HG02623 (cell line): ENCODE data around the gene FBXO4.
"Not testable (repeated sequence)": the region's sequence is repeated elsewhere in the genome, so short reads cannot be mapped to it uniquely, and the experiment has no call there.

Experiments
- ATAC-seq: cut with Tn5 transposase; IDR thresholded peaks from one replicate; pipeline ENCODE4 v1.9.1; 2021; ENCODE audit warnings: moderate library complexity; ENCODE audit not compliant: unreplicated experiment

The FBXO4 gene

DNA sequence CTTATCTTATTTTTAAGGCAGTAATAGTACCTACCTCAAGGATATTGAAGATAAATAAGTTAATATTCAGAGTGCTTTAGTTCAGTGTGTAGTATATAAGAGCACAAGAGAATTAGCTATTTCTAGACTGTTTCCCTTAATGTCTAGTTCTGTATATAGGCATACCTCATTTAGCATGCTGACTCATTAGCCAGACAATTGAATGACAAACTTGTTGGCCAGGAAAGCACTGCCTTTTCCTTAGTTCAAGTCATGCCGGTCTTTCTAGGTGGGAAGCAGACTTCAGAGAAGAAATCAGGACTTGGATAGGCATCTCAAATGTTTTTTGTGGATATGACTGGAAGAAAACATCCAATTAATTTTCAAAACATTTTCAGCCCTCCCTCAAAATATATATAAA is 3.2 kb upstream of the FBXO4 start:
- no peak for ATAC-seq

DNA sequence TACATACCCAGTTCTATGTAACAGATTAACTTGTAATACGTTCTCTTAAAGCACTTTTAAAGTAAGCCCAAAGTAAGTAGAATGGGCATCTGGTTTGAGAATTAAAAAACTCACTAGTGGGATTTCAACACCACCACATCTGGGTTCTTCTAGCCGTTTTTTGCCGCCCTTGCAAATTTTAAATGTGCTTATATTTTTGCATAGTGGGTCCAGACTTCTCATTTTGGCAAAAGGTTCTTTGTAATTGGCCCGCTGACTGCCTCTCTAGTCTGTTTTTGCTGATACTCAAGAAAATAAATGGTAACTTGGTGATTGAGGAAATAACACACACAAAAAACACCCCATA is 582 bp upstream of the FBXO4 start:
- ATAC-seq: no peak

DNA sequence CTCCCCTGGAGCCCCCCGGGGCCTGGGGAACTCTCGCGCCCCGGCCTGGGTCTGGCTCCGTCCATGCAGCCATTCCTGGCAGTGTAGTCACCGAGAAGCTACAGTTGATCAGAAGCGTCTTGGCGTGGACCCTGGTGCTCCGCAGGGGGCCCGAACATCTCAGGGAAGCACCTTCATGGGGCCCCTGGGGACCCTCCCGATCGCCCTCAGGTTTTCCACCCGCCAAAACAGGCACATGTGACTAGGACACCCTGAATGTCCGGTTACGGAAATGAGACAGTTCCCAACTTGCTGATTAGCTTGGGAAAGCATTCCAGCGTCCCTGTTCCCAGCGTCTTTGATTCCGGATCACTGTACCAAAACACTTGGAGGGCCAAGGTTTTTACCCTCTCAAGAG is 472 bp downstream of the FBXO4 start:
- ATAC-seq: peak; percentile 26

DNA sequence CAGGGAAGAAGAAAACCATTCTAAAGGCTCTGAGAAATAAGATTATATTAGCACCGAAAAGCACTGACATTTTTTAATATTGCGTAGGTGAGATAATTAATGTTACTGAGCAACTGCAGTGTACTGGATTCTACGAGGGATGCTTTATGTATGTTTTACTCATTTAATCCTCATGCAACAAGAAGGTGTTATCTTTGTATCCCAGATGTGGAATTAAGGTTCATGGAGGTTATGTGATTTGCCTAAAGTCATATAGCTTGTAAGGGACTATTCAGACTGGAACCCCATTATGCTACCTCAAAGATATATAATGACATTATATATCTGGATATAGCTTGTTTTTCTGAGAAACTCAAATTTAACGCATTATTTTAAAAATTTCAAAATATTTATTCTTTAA is 2.5 kb downstream of the FBXO4 start:
- ATAC-seq: no peak

DNA sequence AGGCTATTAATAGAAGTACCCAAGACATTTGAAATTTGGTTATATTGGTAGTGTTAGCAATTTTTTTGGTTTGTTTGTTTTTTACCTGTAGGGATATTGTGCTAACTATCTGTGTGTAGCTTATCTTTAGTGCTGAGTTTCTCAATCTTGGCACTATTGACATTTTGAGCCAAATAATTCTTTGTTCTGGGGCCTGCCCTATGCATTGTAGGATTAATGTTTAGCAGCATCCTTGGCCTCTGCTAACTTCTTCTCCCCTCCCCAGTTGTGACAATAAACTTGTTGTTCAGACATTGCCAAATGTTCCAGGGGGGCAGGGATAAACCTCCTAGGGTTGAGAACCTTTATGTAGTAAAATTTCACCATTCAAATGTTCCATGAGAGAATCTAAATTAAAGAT is 4.0 kb downstream of the FBXO4 start:
- no peak for ATAC-seq

DNA sequence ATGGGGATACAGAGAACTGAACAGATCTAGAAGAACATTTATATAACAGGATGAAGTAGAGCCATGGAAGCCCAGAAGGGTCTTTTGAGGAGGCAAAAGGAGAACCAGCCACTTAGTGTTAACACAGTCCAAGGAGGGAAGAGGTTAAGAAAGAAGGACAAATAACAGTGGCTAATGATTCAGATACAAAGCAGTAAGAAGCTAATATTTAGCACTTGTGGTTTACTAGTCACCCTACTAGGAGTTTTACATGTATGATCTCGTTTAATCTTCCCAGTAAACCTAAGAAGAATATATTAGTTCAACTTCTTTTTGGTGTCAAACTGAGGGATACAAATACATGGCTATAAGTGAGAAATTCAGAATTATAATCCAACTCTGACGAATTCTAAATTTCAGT is 7.7 kb downstream of the FBXO4 start:
- ATAC-seq: no peak

DNA sequence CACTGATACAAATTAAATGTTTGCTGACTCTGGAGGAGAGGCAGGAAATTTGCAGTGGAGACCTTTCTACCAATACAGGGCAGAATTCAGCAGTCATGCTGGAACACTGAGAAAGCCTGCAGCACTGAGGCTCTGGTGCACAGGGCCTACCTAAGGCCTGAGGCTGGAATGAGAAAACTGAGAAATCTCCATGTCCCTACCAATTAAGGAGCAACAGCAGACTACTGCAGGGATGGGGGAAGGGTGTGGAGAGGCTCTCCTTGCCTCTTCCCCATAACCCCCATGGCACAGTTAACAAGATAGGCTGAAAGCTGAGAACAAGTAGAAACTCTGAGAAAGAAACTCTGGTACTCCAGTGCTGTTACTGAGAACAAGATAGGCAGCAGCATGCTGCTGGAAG is 10.5 kb downstream of the FBXO4 start:
- ATAC-seq: no peak

DNA sequence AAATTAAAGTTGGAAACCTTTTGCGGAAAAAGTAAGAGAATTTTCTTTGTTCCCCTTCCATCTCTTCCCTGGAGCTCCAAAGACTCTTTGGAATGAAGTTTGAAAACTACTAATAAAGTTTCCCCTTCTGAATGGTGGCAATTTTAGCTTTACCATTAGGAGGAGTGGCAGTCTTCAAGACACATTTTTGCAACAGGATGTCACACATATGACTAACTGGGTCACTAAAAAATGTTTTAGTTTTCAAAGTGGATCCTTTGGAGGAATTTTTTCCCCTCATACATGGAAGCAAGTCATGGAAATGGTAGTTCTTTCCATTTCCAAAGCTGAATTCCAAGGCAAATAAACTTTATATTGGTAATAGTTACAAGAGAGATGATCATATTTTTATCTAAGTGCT is 15.6 kb downstream of the FBXO4 start:
- no peak for ATAC-seq

DNA sequence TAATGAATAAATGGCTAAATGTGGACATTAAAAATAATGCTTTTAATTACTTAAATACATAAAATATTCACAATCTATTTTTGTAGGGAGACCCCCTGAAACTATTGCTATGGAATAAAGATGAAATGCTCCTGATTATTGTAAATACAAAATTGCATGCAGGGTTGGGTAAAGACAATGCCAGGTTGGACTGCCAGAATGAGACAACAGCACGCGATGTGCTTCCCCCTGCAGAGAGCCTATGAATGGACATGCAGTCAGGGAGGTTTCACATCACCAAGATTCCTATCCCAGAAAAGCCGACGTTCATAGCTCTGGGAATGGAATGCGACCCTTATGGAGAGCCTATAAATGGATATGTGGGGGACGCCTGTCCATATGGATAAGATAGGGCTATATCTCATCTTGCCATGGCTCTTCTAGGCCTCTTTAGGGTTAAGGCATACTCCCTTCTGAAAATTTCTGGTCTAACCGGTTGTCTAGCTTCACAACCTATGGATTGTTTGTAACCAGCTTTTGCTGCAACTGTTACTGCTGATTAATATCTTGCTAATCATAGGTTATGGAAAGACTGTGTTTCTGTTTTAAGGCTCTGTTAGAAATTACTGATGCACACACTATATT is 20.4 kb downstream of the FBXO4 start:
- not testable (repeated sequence) for ATAC-seq

DNA sequence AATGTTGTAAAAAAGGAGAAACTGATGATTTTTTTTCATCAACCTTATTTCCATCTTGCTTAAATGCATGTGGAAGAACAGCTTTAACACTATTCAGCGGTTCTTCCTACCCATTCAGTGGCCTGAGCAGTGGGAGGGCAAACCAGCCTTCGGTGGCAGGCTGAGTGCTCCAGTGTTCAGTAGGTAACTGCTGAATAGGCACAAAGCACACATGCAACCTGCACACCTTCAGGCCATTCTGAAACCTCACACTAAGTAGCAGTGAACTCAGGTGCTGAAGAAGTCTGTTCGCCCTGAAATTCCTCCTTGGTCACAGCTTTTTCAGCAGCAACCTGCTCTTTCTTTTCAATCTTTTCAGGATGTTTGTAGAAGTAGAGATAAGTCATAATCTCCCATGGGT is 26.1 kb downstream of the FBXO4 start:
- no peak for ATAC-seq

DNA sequence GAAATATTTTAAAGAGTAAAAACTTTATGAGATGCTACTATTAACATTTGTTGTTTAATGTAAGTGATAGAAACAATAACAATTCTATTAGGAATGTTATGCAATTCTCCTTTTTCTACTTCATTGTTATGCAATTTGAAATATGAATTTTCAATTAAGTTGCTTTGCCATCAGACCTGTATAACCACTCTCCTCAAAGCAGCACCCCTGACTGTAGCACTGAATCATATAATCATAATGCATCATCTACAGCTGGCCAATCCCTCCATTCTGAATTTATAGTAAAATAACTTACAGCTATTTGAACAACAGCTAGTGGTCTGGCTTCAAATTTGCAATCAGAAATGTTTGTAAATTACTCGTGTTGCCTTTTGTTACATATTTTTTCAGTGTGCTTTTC is 29.2 kb downstream of the FBXO4 start:
- ATAC-seq: no peak

DNA sequence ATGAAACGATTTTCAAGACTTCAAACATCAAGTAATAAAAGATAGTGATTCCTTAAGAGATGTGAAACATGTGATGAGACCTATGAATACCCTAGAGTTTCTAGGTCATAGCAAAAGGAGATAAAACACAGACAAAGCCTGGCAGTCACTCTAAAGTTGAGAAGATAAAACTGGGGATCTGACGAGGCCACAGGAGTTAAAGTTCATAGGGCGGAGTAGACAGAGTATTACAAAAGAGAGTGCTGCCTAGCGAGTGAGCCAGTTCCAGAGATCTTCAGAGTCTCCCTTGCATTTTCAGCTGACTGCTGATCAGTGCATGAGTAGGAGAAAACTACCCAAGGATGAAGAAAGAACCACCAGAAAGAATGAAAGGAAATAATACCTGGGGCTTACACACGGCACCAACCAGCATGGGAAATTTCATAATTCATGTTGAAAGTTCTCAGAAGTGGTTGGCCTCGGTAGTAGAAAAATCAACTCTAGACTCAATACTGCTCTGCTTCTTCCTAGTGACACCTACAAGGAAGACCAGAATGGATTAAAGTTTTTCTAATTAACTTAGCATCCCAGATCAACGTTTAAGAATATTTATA is 30.4 kb downstream of the FBXO4 start:
- peak; percentile 50 for ATAC-seq

DNA sequence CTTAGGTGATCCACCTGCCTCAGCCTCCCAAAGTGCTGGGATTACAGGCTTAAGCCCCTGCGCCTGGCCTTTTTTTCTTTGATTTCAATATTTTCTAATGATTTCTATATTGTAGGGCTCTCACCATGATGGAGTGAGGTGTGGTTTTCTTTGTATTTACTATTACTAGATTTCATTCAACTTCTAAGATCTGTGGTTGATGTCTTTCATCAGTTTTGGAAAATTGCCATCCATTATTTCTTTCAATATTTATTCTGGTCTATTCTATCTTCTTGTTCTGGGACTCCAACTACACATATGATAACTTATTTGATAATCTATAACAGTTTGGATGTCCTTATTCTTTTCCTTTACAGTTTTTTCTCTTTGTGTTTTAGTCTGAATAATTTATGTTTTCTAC is 31.9 kb downstream of the FBXO4 start:
- no peak for ATAC-seq

DNA sequence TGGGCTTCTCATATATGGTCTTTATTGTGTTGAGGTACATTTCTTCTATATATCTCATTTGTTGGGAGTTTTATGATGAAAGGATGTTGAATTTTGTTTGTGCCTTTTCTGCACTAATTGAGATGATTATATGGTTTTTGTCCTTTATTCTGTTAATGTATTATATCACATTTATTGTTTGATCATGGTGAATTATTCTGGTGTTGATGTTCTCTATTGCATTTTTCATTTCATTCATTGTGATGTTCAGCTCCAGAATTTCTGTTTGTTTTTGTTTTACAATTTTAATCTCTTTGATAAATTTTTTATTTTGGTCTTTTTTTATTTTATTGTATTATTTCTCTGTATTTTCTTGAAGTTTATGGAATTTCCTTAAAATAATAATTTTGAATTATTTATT is 35.4 kb downstream of the FBXO4 start:
- ATAC-seq: no peak

DNA sequence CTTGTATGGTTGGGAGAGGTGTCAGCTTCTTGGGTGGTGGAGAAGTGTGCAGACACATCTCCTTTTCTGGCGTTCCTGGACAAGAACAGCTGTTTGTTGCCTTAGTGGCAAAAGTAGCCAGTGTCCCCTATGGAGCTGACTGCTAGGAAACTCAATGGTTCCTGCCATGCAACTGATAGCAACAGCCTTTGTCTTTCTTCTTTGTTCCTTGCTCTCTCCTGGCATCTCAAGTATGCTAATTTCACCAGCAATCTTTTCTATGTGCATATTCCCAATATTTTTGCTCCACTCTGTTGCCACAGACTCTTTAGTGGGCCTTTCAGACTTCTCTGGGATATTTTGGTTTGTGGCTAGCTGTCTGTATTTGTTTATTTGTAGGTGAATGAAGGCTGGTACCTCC is 36.7 kb downstream of the FBXO4 start:
- ATAC-seq: no peak

DNA sequence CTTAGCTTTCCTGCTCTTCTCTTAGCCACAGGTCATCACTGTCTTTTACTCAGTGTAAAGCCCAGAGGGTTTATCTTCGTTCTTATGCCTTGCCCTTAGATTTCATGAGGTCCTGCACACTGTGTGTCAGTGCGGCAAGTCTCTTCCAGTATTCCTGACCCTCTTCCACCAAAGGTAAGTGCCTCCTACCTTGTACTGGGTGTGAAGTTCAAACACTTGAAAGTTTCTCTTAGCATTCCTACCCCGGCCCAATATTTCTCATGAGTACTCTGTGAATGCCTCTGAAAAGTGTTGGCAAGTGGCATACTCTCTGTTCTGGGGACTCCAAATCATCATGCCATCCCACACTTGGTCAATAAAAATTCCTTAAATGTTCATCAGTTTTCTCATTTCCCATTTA is 37.4 kb downstream of the FBXO4 start:
- no peak for ATAC-seq

DNA sequence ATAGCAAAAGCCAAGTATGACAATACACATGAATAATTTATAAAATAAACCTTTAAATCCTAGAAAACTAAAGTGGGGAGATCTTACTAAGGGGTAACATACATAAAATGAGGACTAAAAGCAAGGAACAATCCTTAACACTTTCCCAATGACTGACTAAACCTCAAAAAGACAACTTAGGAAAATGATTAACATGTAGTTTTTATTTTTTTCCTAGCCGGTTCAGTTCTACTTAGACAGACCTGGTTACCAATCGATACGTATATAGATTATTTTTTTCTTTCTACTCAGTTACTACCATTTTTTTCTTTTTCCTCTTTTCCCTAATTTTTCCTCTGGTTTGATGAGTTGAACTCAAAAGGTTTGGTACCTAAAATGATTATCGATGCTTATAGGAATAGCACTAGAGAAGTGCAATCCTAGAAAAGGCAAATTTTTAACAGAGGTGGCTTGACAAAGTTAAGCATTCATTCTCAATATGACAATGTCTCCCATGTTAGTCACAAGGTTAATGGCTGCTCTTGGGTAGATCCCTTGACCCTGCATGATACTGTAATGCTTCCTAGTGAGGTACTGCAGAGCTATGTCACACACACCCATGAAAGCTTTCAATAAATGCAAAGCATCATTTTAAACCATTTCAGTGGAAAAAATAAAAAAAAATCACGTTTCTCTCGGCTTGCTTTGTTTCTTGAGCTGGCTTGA is 41.5 kb downstream of the FBXO4 start:
- no peak for ATAC-seq

DNA sequence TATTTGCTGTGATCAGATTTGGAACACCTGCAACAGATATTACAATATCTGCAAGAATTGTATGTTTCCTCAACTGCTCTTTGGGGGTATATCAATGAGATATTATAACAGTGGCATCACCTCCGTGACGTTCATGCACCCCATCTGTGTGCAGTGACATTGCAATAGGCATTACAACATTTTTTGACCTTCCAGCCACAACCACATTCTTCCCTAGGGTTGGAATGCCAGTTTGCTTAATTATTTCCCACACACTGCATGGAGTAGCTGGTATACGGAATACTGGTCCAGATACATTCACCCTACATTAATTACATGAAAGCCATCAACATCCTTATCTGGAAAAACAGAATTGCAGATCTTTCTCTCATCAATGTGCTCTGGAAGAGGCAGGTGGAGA is 42.3 kb downstream of the FBXO4 start:
- ATAC-seq: no peak

DNA sequence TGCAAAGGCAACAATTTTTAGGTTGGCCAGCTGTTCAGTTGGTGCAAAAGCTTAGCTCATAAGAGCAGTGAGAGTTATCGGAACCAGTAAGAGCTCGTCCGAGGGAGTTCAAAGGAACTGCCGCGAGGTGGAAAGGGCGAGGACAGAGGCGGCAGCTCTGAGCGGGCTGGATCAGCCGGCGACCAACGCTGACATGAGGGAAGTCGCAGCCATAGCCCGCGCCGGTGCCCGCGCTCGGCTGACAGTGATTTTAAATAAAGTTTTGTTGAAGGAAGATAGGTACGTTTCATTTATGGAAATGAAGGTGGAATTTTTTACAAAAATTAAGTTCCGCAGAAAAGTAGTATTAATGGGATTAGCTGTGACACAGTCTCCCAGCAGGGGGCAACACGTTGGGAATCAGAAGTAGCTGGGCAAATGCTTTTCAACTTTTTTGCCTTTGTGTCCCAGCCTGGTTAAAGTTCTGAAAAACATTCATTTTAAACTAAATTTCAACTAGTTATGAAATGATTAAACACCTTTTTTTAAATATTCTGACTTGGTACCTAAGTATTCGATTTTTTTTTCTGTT is 43.2 kb downstream of the FBXO4 start:
- no peak for ATAC-seq

DNA sequence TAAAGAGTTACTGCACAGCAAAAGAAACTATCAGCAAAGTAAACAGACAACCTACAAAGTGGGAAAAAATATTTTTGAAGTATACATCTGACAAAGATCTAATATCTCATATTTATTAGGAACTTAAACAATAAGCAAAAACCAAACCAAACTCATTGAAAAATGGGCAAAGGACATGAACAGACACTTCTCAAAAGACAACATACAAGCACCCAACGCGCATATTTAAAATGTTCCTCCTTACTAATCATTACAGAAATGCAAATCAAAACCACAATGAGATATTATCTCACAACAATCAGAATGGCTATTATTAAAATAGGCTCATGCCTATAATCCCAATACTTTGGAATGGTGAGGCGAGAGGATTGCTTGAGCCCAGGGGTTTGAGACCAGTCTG is 48.0 kb downstream of the FBXO4 start:
- ATAC-seq: no peak

DNA sequence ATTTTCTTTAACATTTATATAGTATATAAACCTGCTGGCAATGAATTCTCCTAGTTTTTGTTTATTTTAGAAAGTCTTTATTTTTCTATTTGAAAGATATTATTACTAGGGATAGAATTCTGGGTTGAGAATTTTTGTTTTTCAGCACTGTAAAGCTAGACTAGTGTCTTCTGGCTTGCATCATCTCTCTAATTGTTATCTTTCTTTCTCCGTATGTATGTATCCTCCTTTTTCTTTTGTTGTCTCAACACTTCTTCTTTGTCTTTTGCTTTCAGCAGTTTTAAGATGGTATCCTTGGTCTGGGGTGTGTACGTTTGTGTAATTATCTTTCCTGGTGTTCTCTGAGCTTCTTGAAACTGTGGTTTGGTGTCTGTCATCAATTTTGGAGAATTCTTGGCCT is 48.8 kb downstream of the FBXO4 start:
- no peak for ATAC-seq

DNA sequence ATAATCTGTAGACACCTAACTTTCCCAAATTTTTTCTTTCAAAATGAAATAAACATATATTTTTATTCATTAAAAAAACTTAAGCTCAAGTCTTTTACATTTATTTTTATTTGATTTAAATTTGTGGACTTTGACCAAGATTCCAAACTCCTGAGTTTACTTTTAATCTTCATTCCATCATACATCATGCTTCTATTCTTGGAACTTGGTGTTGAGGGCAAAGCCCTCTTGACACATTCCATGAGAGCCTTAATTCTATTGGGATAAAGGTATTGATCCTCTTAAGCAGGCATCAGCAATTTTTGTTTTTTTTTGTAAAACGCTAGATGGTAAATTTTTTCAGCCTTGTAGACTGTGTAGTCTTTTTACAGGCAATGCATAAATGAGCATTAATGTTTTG is 53.6 kb downstream of the FBXO4 start:
- ATAC-seq: no peak
